Ovary (tissue), 3 donors: ENCODE data around the gene LRRTM3.

ENCODE experiments used
- EP300 ChIP-seq: sonication (generic); formaldehyde crosslinking; IDR thresholded peaks from one replicate; pipeline ENCODE4 v1.6.1; 2017; ENCODE audit warnings: antibody characterized with exemption
- POLR2A ChIP-seq: fragments of 450-650 bp; IDR thresholded peaks from one replicate; pipeline ENCODE4 v1.6.1; 2017; ENCODE audit warnings: antibody characterized with exemption, mild to moderate bottlenecking, moderate library complexity
- TF ChIP-seq, protein P1 (sequence below), 3 donors: fragments of 450-650 bp in 2 of 3; fragments of 200-600 bp in 1 of 3; IDR thresholded peaks; one replicate each; pipeline versions ENCODE4 v1.5.1 to v1.8.0; 2016 to 2022; ENCODE audit warnings: antibody characterized with exemption in 3 of 3, mild to moderate bottlenecking in 1 of 3
- donor health status: DM: no; HTN: no; CAD: no.

DNA sequence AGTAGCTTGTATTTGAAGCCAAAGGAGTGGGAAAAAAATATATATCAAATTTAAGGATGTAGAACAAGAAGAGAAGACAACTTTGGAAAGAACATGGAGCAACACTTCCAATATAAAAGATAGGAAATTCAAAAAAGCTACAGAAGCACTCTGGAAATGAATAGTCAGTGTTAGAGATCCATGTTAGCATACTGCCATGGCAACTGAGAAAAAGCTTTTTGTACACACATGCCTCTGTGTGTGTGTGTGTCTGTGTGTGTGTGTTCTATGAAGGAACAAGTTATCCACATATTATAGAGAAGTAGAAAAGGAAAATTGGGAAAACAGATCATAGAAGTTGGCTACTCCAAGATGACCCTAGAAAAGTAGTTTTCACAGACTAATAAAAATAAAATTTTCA is 96.3 kb downstream of the LRRTM3 start:
- TF ChIP-seq, protein P1, sequence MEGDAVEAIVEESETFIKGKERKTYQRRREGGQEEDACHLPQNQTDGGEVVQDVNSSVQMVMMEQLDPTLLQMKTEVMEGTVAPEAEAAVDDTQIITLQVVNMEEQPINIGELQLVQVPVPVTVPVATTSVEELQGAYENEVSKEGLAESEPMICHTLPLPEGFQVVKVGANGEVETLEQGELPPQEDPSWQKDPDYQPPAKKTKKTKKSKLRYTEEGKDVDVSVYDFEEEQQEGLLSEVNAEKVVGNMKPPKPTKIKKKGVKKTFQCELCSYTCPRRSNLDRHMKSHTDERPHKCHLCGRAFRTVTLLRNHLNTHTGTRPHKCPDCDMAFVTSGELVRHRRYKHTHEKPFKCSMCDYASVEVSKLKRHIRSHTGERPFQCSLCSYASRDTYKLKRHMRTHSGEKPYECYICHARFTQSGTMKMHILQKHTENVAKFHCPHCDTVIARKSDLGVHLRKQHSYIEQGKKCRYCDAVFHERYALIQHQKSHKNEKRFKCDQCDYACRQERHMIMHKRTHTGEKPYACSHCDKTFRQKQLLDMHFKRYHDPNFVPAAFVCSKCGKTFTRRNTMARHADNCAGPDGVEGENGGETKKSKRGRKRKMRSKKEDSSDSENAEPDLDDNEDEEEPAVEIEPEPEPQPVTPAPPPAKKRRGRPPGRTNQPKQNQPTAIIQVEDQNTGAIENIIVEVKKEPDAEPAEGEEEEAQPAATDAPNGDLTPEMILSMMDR (IDR thresholded peaks at IDR 0.05) = no peak
- TF ChIP-seq POLR2A (no peak), EP300 (no peak)
